GM13977 (cell line): ENCODE data around the gene SUCLA2.

Experiments
- DNase-seq: peaks from one replicate; pipeline ENCODE4 v3.0.0; 2012; ENCODE audit warnings: low spot score
- in situ Hi-C: fragments of 300-500 bp; cut with MboI; formaldehyde crosslinking; loops from one replicate; pipeline ENCODE4 v1.12.0; 2022; ENCODE audit warnings: low sequenced_read_pairs, low pct_unique_long_range_greater_than_20kb, mixed read lengths, inconsistent platforms; ENCODE audit not compliant: unreplicated experiment
- TF ChIP-seq, protein P1 (sequence below): IDR thresholded peaks from 2 replicates; pipeline ENCODE4 v1.5.1; 2012; ENCODE audit warnings: mild to moderate bottlenecking, control low read depth; ENCODE audit not compliant: insufficient read depth; ENCODE audit errors: extremely low read depth, missing control alignments

SUCLA2 gene

GRCh38 chr13:48001114-48001881, at the start of gene SUCLA2:
SUCLA2 (minus strand) TSS chr13:48001273; CDS start chr13:48001269, 4 bp downstream.
- peak; percentile 97 for DNase-seq
- in situ Hi-C loops, result no loop called here
- TF ChIP-seq, protein P1, sequence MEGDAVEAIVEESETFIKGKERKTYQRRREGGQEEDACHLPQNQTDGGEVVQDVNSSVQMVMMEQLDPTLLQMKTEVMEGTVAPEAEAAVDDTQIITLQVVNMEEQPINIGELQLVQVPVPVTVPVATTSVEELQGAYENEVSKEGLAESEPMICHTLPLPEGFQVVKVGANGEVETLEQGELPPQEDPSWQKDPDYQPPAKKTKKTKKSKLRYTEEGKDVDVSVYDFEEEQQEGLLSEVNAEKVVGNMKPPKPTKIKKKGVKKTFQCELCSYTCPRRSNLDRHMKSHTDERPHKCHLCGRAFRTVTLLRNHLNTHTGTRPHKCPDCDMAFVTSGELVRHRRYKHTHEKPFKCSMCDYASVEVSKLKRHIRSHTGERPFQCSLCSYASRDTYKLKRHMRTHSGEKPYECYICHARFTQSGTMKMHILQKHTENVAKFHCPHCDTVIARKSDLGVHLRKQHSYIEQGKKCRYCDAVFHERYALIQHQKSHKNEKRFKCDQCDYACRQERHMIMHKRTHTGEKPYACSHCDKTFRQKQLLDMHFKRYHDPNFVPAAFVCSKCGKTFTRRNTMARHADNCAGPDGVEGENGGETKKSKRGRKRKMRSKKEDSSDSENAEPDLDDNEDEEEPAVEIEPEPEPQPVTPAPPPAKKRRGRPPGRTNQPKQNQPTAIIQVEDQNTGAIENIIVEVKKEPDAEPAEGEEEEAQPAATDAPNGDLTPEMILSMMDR, result no peak

DNA sequence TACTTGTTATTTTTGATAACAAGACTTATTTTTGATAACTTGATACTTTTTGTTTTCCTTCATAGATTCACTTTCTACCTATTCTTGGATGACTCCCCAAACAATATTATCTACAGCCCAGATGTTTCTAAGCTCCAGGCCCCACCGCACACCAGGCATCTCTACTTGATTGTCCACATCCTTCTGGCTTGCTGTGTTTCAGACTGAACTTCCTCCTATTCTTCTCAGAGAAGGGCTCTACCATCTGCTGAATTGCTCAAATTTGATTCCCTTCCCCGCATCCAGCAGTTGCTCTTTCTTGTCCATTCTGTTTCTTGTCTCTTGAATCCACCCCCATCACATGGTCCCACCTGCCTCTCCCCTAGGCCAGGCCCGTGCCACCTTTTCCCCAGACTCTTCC, 49.5 kb upstream of the SUCLA2 start:
- in situ Hi-C loops, result no loop called here
- TF ChIP-seq, protein P1, result no peak
- DNase-seq, result no peak

DNA sequence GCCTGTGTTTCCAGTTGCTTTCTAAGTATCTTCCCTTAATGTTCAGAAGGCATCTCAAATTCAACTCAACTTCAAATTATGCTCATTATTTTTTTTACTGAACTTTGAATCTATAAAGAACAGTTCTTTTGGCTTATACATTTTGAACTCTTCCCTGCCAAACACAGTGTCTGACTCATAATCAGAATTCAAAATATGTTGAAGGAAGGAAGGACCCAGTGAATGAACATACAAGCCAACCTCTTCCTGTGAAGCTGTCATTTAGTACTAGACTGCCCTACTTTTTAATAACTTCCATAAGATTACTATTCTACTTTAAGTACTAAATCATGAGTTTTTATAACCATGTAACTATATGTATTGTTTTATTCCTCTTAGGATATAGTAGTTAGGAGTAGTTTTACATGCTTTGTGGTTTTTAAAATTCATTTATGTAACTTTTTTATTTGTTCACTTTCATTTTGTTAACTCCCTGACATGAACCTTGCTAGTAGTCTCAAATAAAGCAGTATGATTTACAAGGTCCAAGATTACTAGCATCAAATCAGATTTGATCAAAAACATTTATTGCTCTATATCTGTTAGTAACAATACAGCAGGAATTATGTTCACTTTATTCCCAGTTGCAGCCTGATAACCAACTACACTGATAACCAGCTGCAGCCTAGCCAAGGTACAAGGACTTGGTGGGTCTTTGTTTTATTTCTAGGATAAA, 42.9 kb upstream of the SUCLA2 start:
- DNase-seq, result no peak
- TF ChIP-seq, protein P1, result no peak
- in situ Hi-C loops, result no loop called here

DNA sequence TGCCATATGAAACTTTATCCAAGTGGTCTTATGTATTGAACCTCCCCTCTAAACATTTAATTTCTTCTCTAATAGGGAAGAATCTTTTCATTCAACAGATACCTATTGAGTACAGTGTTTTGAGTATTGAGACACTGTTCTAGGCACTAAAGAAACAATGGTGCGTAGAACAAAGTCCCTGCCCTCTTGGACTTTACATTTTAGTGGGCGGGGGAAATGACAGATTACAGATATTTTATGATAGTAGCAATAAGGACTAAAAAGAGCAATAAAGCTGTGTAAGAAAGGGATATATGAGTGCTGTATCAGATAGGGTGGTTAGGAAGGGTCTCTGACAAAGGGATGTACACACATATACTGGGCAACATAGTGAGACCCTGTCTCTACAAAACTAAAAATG, 41.8 kb upstream of the SUCLA2 start:
- no peak for DNase-seq
- TF ChIP-seq, protein P1, result no peak
- in situ Hi-C loops, result no loop called here

- in situ Hi-C loops, result no loop called here
- no peak for DNase-seq
- TF ChIP-seq, protein P1, result no peak
Measured at GRCh38 chr13:48040896-48041295, 39.8 kb upstream of the SUCLA2 start.

- in situ Hi-C loops, result no loop called here
- DNase-seq, result no peak
- TF ChIP-seq, protein P1, result no peak
Measured at GRCh38 chr13:48040049-48040448, 39.0 kb upstream of the SUCLA2 start.
